GM19372 (cell line): ENCODE data around the gene MIS12.

ENCODE experiments used
- ATAC-seq: cut with Tn5 transposase; IDR thresholded peaks from one replicate; pipeline ENCODE4 v1.9.1; 2021; ENCODE audit warnings: mild to moderate bottlenecking, low read depth, moderate library complexity; ENCODE audit not compliant: unreplicated experiment

The MIS12 gene

DNA sequence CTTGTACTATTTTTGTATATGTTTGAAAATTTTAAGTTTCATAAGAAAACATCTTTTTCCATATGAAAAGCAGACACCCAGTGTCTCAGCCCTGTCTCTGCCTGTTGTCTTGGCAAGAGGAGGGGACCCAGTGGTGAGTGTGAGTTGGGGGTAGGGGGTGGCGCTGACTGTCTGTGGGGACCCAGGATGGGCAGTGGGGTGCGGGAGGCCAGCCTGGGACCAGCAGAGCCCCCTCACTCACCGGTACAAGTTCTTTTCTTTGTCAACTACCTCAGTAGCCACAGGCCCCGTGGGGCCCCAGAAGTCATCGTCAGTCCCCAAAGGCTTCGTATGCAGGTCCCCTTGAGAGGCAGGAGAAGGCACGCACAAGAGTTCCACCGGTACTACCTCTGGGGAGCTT is 46.2 kb downstream of the MIS12 start:
- no peak for ATAC-seq

GRCh38 chr17:5533486-5534315 is 47.3 kb downstream of the MIS12 start:
- no peak for ATAC-seq

DNA sequence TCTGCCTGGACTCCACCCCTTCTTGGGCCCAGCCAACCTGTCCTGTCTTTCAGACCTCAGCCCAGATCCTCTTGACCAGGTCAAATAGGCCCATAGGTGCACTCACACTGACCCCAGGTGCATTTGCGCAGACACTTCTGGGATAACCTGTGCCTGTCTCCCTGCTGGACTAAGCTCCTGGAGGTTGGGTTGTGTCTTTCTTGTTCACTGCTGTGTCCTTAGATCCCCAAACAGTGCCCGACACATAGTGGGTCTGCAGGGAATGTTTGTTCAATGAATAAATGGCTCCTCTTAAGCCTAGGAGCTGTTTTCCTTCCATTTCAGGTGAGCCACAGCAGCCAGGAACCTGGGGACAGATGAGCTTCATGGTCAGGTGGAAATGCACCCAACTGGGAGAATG is 49.1 kb downstream of the MIS12 start:
- ATAC-seq = no peak

DNA sequence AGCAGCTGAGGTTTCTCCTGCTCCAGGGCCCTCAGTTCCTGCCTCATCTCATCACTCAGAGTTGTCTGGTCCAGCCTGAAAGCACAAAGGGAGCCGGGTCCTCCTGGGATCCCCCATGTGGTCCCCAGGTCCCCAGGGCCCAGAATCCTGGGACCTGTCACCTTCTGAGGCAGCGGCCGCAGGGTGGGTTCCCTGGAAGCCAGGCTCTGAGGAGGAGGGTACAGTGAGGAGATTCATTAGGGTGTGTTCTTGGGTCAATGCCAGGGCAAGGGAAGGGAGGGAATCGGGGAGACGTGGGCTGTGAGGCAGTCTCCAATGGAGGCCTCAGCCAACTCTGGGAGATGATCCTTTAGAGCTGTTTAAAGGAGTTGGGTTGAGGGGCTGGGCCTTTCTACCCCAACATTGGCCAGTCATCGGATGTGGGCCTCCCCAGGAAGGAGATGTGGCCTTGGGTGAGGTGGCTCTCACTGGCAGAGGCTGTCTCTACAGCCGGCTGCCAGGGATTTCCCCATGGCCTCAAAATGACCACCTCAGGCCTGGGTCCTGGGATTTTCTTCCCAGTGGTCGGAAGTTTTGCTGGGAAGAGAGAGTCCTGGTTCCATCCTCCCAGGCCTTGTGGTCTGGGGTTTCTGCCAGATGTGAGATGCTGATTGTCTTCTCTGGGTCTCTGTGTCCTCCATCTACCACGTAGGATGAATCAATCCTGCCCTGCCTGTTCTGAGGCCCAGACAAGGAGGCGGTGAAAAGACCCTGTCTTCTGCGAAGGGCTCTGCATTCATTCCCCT is 50.7 kb downstream of the MIS12 start:
- ATAC-seq = no peak

- no peak for ATAC-seq
These were observed 52.9 kb downstream of the MIS12 start for GRCh38 chr17:5539286-5539685.

GRCh38 chr17:5540321-5540720 is 54.0 kb downstream of the MIS12 start:
- ATAC-seq = no peak
